GM12874 (cell line): ENCODE measurements around the gene ENPP5.

Experiments used
- TF ChIP-seq, protein P1 (sequence below): IDR thresholded peaks from 2 replicates; pipeline ENCODE4 v1.5.1; 2011; ENCODE audit warnings: low read depth, mild to moderate bottlenecking, control low read depth, low read length, moderate library complexity; ENCODE audit not compliant: insufficient read depth

The ENPP5 gene

DNA sequence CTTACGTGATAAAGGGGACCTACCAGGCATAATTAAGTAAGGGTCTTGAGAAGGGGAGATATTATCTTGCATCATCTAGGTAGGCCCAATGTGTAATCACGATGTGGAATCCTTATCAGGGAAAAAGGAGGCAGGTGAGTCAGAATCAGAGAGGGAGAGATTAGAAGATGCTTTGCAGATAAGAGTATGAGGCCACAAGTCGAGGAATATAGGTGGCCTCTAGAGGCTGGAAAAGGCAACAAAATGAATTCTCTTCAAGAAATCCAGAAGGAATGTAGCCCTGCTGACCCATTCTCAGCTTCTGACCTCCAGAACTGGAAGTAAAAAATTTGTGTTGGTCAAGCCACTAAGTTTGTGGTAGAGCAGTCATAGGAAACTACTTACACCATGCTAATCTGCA is 51.9 kb downstream of the ENPP5 start:
- TF ChIP-seq, protein P1, sequence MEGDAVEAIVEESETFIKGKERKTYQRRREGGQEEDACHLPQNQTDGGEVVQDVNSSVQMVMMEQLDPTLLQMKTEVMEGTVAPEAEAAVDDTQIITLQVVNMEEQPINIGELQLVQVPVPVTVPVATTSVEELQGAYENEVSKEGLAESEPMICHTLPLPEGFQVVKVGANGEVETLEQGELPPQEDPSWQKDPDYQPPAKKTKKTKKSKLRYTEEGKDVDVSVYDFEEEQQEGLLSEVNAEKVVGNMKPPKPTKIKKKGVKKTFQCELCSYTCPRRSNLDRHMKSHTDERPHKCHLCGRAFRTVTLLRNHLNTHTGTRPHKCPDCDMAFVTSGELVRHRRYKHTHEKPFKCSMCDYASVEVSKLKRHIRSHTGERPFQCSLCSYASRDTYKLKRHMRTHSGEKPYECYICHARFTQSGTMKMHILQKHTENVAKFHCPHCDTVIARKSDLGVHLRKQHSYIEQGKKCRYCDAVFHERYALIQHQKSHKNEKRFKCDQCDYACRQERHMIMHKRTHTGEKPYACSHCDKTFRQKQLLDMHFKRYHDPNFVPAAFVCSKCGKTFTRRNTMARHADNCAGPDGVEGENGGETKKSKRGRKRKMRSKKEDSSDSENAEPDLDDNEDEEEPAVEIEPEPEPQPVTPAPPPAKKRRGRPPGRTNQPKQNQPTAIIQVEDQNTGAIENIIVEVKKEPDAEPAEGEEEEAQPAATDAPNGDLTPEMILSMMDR, result no peak

DNA sequence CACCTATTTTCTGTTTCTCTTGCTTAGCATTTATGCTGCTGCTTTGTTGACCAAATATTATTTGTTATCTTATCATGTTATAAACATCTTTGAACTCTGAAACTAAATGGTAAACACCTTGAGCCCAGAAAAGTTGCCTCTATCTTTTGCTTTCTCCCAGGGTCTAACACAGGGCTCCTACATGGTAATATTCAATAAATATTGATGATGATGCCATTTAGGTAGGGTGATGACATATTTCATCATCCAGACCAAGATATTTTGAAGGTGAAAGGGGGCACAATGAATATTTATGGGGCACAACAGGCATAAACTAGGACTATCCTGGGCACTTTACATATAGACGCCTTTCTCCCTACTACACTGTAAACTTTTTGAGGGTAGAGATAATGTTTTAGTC is 52.6 kb downstream of the ENPP5 start:
- TF ChIP-seq, protein P1, result no peak

DNA sequence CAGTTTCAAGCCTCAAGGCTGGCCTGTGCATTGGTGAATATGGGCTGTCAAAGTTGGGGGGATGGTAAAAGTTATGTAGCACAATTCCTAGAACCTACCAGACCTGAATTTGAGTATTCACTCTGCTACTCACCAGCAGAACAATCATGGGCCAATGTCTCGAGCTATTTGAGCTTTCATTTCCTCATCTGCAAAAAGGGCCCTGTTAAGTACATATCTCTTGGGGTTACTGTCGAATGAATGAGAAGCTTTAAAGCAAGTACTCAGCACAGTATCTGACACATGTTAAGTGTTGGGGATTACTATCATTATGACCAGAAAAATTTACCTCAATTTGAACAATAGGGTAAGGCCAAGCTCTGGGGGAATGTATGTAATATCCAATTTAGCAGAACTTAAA is 54.5 kb downstream of the ENPP5 start:
- TF ChIP-seq, protein P1, result no peak

DNA sequence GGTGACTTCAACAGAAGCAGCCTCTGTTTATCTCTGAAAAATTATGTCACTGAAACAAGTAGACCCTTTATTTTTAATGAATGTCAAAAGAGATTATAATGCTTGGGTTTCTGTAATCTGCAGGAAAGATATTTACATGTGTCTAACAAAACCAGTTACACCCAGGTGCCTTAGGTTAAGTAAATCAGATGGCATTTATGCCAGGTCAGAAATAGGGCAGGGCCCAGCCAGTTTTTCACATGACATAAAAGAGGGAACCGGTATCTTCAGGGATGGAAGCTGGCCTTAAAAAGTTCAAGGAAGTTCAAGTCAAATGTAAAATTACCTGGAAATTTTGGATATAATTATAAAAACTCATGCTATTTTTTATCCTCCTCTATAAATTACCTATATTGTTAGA is 55.1 kb downstream of the ENPP5 start:
- TF ChIP-seq, protein P1, result no peak

GRCh38 chr6:46113370-46113769 is 57.4 kb downstream of the ENPP5 start:
- TF ChIP-seq, protein P1, result no peak
